GM06990 (cell line): ENCODE data around the gene AKAP9.

Source experiments
- DNase-seq: peaks from one replicate; pipeline ENCODE4 v3.0.0-alpha.2; 2011; ENCODE audit not compliant: insufficient read length; ENCODE audit errors: extremely low read depth
- H3K27me3 ChIP-seq: replicated peaks from 2 replicates; pipeline ENCODE4 v1.6.0; 2011; ENCODE audit warnings: low read length; ENCODE audit not compliant: control insufficient read depth, insufficient read depth
- H3K36me3 ChIP-seq: 2 replicates; pipeline ENCODE4 v1.5.1; 2011; ENCODE audit warnings: low read length; ENCODE audit not compliant: control insufficient read depth, insufficient read depth
- H3K4me3 ChIP-seq: replicated peaks from 2 replicates; pipeline ENCODE4 v1.5.1; 2011; ENCODE audit warnings: low read depth, mild to moderate bottlenecking, control low read depth, low read length
- TF ChIP-seq, protein P1 (sequence below): IDR thresholded peaks from 2 replicates; pipeline ENCODE4 v1.5.1; 2011; ENCODE audit warnings: low read length, control low read depth, mild to moderate bottlenecking, inconsistent platforms; ENCODE audit not compliant: insufficient read depth, poor library complexity, severe bottlenecking

AKAP9 gene

GRCh38 chr7:91913612-91914011, 27.1 kb upstream of the AKAP9 start:
- H3K36me3 ChIP-seq, result no peaks in the 10 kb centered on the region
- H3K27me3 ChIP-seq, result no peaks in the 10 kb centered on the region
- no peak overlapping the region for H3K4me3 ChIP-seq
- DNase-seq, result no peak
- TF ChIP-seq, protein P1, sequence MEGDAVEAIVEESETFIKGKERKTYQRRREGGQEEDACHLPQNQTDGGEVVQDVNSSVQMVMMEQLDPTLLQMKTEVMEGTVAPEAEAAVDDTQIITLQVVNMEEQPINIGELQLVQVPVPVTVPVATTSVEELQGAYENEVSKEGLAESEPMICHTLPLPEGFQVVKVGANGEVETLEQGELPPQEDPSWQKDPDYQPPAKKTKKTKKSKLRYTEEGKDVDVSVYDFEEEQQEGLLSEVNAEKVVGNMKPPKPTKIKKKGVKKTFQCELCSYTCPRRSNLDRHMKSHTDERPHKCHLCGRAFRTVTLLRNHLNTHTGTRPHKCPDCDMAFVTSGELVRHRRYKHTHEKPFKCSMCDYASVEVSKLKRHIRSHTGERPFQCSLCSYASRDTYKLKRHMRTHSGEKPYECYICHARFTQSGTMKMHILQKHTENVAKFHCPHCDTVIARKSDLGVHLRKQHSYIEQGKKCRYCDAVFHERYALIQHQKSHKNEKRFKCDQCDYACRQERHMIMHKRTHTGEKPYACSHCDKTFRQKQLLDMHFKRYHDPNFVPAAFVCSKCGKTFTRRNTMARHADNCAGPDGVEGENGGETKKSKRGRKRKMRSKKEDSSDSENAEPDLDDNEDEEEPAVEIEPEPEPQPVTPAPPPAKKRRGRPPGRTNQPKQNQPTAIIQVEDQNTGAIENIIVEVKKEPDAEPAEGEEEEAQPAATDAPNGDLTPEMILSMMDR, result no peak

GRCh38 chr7:91915401-91916050, 25.1 kb upstream of the AKAP9 start:
- TF ChIP-seq, protein P1, result no peak

DNA sequence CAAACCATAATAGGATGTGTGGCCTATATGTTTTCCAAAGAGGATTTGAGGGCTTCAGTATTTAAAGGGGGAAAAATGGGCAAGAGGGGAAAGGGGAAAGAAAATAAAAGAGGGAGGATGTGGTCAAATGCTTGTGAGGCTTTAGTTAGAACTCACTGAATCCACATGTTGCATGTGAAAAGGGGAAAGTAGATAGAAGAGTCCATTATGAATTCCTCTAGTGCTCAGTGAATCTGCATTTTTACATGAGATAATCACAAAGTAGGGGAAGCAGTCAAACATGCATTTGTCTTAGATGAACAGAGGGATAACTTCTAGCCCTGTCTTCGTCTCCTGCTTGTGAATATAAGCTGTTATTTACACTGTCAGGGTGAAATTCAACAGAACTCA, 24.6 kb upstream of the AKAP9 start:
- no peaks in the 10 kb centered on the region for H3K36me3 ChIP-seq
- no peaks in the 10 kb centered on the region for H3K27me3 ChIP-seq
- H3K4me3 ChIP-seq, result no peak overlapping the region
- TF ChIP-seq, protein P1, result no peak
- no peak for DNase-seq

More at GRCh38 chr7:91915401-91916050, 25.1 kb upstream of the AKAP9 start:
- Histone ChIP-seq H3K4me3 (no peak overlapping the region), H3K36me3 (no peaks in the 10 kb centered on the region), H3K27me3 (no peaks in the 10 kb centered on the region)
- no peak for DNase-seq

- no peak for DNase-seq
- Histone ChIP-seq H3K27me3 (no peaks in the 10 kb centered on the region), H3K4me3 (no peak overlapping the region), H3K36me3 (no peaks in the 10 kb centered on the region)
- TF ChIP-seq, protein P1, result no peak
Observed at GRCh38 chr7:91918356-91918755, 22.3 kb upstream of the AKAP9 start.

- TF ChIP-seq, protein P1, result no peak
- H3K36me3 ChIP-seq, result no peaks in the 10 kb centered on the region
- H3K4me3 ChIP-seq, result no peak overlapping the region
- H3K27me3 ChIP-seq, result no peaks in the 10 kb centered on the region
- DNase-seq, result no peak
Observed at GRCh38 chr7:91922857-91923256, 17.8 kb upstream of the AKAP9 start.

- TF ChIP-seq, protein P1, result no peak
- Histone ChIP-seq H3K27me3 (no peaks in the 10 kb centered on the region), H3K4me3 (no peak overlapping the region), H3K36me3 (no peaks in the 10 kb centered on the region)
- no peak for DNase-seq
Observed at GRCh38 chr7:91927912-91928311, 12.8 kb upstream of the AKAP9 start.
